ENCODE measurements around the gene NAPSA. TPM values are rescaled to one million over a fixed set of nuclear protein-coding genes. Genes with fewer than 3 reads are reported as not detected.

Gene NAPSA
- total RNA-seq, 1 donor from 2014 or later: 3.3 TPM

GRCh38 chr19:50318438-50318837 lies 47.0 kb downstream of the NAPSA start:
- no peak for DNase-seq (ENCODE audit: low read depth)
- no peak overlapping the region for H3K4me3 ChIP-seq (ENCODE audit: low read depth, low read length)
- TF ChIP-seq, protein P1, sequence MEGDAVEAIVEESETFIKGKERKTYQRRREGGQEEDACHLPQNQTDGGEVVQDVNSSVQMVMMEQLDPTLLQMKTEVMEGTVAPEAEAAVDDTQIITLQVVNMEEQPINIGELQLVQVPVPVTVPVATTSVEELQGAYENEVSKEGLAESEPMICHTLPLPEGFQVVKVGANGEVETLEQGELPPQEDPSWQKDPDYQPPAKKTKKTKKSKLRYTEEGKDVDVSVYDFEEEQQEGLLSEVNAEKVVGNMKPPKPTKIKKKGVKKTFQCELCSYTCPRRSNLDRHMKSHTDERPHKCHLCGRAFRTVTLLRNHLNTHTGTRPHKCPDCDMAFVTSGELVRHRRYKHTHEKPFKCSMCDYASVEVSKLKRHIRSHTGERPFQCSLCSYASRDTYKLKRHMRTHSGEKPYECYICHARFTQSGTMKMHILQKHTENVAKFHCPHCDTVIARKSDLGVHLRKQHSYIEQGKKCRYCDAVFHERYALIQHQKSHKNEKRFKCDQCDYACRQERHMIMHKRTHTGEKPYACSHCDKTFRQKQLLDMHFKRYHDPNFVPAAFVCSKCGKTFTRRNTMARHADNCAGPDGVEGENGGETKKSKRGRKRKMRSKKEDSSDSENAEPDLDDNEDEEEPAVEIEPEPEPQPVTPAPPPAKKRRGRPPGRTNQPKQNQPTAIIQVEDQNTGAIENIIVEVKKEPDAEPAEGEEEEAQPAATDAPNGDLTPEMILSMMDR (conservative IDR thresholded peaks at IDR 0.05; ENCODE audit: low read depth, low read length): no peak

DNA sequence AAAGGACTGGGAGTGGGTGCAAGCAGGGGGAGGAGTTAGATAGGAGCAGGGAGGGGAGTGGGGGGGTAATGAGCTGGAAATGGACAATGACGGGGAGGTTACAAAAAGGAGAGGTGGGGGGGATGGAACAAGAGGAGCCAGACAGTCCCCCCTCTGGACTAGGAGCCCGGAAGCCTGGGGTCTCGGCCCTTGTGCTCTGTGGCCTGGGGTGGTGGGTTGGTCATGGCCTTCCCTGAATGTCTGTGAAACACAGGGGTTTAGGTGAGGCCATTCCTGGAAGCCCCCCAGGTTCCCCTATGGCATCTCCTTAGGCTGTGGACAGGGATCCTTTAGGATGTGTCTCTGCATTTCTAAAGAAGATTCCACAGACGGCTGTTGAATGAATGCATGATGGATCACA lies 48.3 kb downstream of the NAPSA start:
- no peak overlapping the region for H3K4me3 ChIP-seq (ENCODE audit: low read depth, low read length)
- no peak for DNase-seq (ENCODE audit: low read depth)
- TF ChIP-seq, protein P1 (conservative IDR thresholded peaks at IDR 0.05; ENCODE audit: low read depth, low read length): no peak

DNA sequence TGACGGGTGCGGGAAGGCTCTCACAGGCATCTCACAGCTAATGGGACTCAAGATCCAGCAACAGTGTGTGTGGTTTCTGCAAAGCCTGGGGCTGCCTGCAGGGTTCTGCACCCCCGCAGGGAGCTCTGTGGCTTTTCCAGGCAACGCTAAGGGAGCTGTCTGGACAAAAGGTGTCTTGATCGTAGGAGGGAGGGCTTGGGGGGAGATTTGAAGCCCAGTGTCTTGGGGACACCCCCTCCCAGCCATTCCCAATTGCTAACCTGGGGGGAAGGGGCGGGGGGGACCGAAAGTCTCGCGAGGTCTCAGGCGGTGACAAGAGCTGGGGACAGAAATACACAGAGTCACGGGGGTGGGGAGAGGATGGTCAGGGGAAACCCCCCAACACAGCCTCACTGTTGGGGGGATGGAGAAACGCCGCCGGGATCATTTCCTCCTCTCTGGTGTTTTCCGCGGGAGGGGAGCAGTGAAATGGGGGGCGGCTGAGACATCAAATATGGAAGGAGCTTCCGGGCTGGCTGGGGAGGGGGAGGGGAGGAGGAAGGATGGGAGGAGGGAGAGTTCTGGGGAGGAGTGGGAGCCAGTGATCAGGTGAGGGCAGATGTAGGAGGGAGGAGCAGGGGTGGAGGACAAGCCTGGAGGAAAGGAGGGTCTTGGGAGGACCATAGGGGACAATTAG lies 49.5 kb downstream of the NAPSA start:
- H3K4me3 ChIP-seq (ENCODE audit: low read depth, low read length): no peak overlapping the region
- DNase-seq (ENCODE audit: low read depth): no peak
- TF ChIP-seq, protein P1 (conservative IDR thresholded peaks at IDR 0.05; ENCODE audit: low read depth, low read length): peak; percentile 12

DNA sequence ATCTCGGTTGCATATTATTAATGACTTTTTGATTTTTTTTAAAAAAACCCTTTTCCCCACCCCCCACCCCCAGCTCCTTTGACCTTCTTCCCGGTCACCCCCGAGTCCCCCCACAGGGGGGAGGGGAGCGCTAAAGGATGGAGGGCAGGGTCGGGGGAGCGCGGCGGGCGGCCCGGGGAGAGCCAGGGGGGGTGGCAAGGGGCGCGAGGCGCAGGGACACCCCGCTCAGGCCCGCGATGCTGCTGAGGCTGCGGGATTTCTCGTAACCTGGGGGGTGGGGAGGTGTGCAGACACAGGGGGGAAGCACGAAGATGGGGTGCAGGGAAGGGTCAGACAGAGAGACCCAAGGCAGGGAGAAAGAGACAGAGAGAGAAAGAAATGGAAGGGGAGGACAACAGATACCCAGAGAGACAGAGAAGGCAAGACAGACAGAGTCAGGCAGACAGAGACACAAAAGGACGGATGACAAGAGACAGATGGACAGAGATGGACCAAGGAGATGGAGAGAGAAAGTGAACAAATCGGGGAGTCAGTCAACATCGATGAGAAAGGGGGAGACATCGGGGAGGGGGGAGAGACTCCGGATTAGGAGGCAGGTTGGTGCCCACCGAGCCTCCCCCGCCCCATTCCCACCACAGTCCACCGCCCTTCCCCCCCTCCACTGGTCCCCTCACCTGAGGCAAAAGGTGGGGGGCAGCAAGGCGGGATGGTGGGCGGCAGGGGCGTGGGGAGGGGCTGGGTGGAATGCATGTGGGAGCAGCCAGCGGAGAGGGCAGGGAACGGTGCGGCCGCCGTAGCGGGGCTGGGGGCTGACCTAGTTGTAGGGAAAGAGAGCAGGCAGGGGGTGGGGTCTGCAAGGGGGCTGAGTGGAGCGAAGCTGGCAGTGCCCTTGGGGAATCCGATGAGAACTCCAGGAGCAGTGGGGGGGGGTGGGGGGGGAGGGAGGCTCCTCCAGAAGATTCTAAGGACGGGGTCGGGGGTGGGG lies 50.4 kb downstream of the NAPSA start:
- TF ChIP-seq, protein P1 (conservative IDR thresholded peaks at IDR 0.05; ENCODE audit: low read depth, low read length): no peak
- no peak overlapping the region for H3K4me3 ChIP-seq (ENCODE audit: low read depth, low read length)
- no peak for DNase-seq (ENCODE audit: low read depth)

- TF ChIP-seq, protein P1 (conservative IDR thresholded peaks at IDR 0.05; ENCODE audit: low read depth, low read length): no peak
- no peak for DNase-seq (ENCODE audit: low read depth)
- no peak overlapping the region for H3K4me3 ChIP-seq (ENCODE audit: low read depth, low read length)
Observed at GRCh38 chr19:50313812-50314536, 51.5 kb downstream of the NAPSA start.

- TF ChIP-seq, protein P1 (conservative IDR thresholded peaks at IDR 0.05; ENCODE audit: low read depth, low read length): no peak
- no peak overlapping the region for H3K4me3 ChIP-seq (ENCODE audit: low read depth, low read length)
- DNase-seq (ENCODE audit: low read depth): no peak
Observed at GRCh38 chr19:50312967-50313811, 52.2 kb downstream of the NAPSA start.
